Measurements from ENCODE around the gene PPP2R3A.

PPP2R3A gene

GRCh38 chr3:135975053-135975452, 9.5 kb downstream of the PPP2R3A start:
- no peak for TF ChIP-seq ZC3H10 (CRISPR knock-in tag; IDR thresholded peaks at IDR 0.05)
- TF ChIP-seq OSR1 (CRISPR knock-in tag; IDR thresholded peaks at IDR 0.05) = no peak
- ATAC-seq = no peak

GRCh38 chr3:135975536-135975935, 10.0 kb downstream of the PPP2R3A start:
- TF ChIP-seq PPARA (CRISPR knock-in tag; IDR thresholded peaks at IDR 0.05; ENCODE audit: borderline replicate concordance) (no peak), ARNTL (CRISPR knock-in tag; IDR thresholded peaks at IDR 0.05; ENCODE audit: borderline replicate concordance, low read depth) (no peak), ZNF70 (CRISPR knock-in tag; IDR thresholded peaks at IDR 0.05) (no peak), CSRNP3 (CRISPR knock-in tag; IDR thresholded peaks at IDR 0.05) (no peak), ZC3H10 (CRISPR knock-in tag; IDR thresholded peaks at IDR 0.05) (no peak), SNAI2 (CRISPR knock-in tag; IDR thresholded peaks at IDR 0.05) (no peak), PATZ1 (CRISPR knock-in tag; IDR thresholded peaks at IDR 0.05; ENCODE audit: borderline replicate concordance) (no peak), TOX (CRISPR knock-in tag; IDR thresholded peaks at IDR 0.05; ENCODE audit: borderline replicate concordance) (no peak), TSHZ2 (CRISPR knock-in tag; IDR thresholded peaks at IDR 0.05) (no peak), CSDC2 (CRISPR knock-in tag; IDR thresholded peaks at IDR 0.05) (no peak), OSR1 (CRISPR knock-in tag; IDR thresholded peaks at IDR 0.05) (no peak), RARB (CRISPR knock-in tag; IDR thresholded peaks at IDR 0.05) (no peak), ZFP3 (CRISPR knock-in tag; IDR thresholded peaks at IDR 0.05) (no peak), ZFP30 (CRISPR knock-in tag; IDR thresholded peaks at IDR 0.05) (no peak), CREB5 (CRISPR knock-in tag; IDR thresholded peaks at IDR 0.05; ENCODE audit: low read depth) (no peak), ZNF565 (CRISPR knock-in tag; conservative IDR thresholded peaks at IDR 0.05; ENCODE audit: low read depth) (no peak), GLIS3 (CRISPR knock-in tag; IDR thresholded peaks at IDR 0.05) (no peak), ZNF8 (CRISPR knock-in tag; IDR thresholded peaks at IDR 0.05) (no peak), BACH2 (CRISPR knock-in tag; IDR thresholded peaks at IDR 0.05; ENCODE audit: borderline replicate concordance) (no peak), ESRRG (CRISPR knock-in tag; IDR thresholded peaks at IDR 0.05) (no peak)
- ATAC-seq = no peak

GRCh38 chr3:135980343-135980742, 14.8 kb downstream of the PPP2R3A start:
- no peak for ATAC-seq
- TF ChIP-seq TOX (CRISPR knock-in tag; IDR thresholded peaks at IDR 0.05; ENCODE audit: borderline replicate concordance) (no peak), OSR1 (CRISPR knock-in tag; IDR thresholded peaks at IDR 0.05) (no peak), TSHZ2 (CRISPR knock-in tag; IDR thresholded peaks at IDR 0.05) (no peak), ZNF8 (CRISPR knock-in tag; IDR thresholded peaks at IDR 0.05) (no peak), ESRRG (CRISPR knock-in tag; IDR thresholded peaks at IDR 0.05) (no peak), PATZ1 (CRISPR knock-in tag; IDR thresholded peaks at IDR 0.05; ENCODE audit: borderline replicate concordance) (no peak), ZFP30 (CRISPR knock-in tag; IDR thresholded peaks at IDR 0.05) (no peak), SNAI2 (CRISPR knock-in tag; IDR thresholded peaks at IDR 0.05) (no peak), GLIS3 (CRISPR knock-in tag; IDR thresholded peaks at IDR 0.05) (no peak), CSRNP3 (CRISPR knock-in tag; IDR thresholded peaks at IDR 0.05) (no peak), ZC3H10 (CRISPR knock-in tag; IDR thresholded peaks at IDR 0.05) (no peak), RARB (CRISPR knock-in tag; IDR thresholded peaks at IDR 0.05) (no peak), ZNF565 (CRISPR knock-in tag; conservative IDR thresholded peaks at IDR 0.05; ENCODE audit: low read depth) (no peak), ZFP3 (CRISPR knock-in tag; IDR thresholded peaks at IDR 0.05) (no peak), ZNF70 (CRISPR knock-in tag; IDR thresholded peaks at IDR 0.05) (no peak), ISL1 (CRISPR knock-in tag; IDR thresholded peaks at IDR 0.05) (no peak)

Data from SK-N-SH treated with all-trans-retinoic acid at 6 μM for 48 hours (cell line).